Astrocyte (in vitro differentiated cells and primary cell): ENCODE measurements around the gene GGTLC2.

ENCODE experiments used
- CTCF ChIP-seq: IDR thresholded peaks from 2 replicates; pipeline ENCODE4 v1.5.1; 2011; ENCODE audit warnings: low read depth, mild to moderate bottlenecking, inconsistent platforms, low read length, moderate library complexity; ENCODE audit not compliant: insufficient read depth
- EZH2 ChIP-seq: IDR thresholded peaks from 2 replicates; pipeline ENCODE4 v1.6.1; 2012; ENCODE audit warnings: mild to moderate bottlenecking, low read length, inconsistent platforms; ENCODE audit not compliant: insufficient read depth

GRCh38 chr22:22691716-22692701, 47.6 kb downstream of the GGTLC2 start:
- no peak for TF ChIP-seq CTCF
- no peak for TF ChIP-seq EZH2
